ENCODE measurements around the gene MGAT4B.
A peak's percentile ranks its signal among the peaks of the same experiment; 100 is the strongest.

MGAT4B gene

GRCh38 chr5:179828756-179829421, 22.2 kb upstream of the MGAT4B start:
- H3K27ac ChIP-seq: peak overlapping the region in 1 of 21 experiments; percentile 2
- H3K4me3 ChIP-seq: no peak overlapping the region

GRCh38 chr5:179827680-179828079, 21.0 kb upstream of the MGAT4B start:
- no peak overlapping the region for H3K4me3 ChIP-seq
- H3K27ac ChIP-seq: peak overlapping the region in 5 of 21 experiments; percentile 8 to 63 (median 16)

- no peak overlapping the region for H3K27ac ChIP-seq
- H3K4me3 ChIP-seq: no peak overlapping the region
Observed at GRCh38 chr5:179825655-179826182, 19.1 kb upstream of the MGAT4B start.

DNA sequence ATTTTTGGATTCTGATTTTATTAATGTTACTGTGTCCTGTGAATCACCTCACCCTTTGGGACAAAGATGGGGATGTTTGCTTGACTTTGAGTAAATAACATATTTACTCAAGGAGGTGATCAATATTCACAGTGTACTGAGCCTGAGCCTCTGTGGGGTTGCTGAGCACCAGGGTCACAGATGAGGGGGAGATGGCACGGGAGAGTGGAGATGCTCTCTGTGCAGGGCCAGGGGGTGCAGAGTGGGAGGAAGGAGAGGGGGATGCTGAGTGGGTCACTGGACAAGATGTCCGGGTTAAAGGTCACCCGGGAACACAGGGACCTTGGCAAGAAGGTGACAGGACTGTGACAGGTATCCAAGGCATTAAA, 18.1 kb upstream of the MGAT4B start:
- no peak overlapping the region for H3K4me3 ChIP-seq
- H3K27ac ChIP-seq: no peak overlapping the region

DNA sequence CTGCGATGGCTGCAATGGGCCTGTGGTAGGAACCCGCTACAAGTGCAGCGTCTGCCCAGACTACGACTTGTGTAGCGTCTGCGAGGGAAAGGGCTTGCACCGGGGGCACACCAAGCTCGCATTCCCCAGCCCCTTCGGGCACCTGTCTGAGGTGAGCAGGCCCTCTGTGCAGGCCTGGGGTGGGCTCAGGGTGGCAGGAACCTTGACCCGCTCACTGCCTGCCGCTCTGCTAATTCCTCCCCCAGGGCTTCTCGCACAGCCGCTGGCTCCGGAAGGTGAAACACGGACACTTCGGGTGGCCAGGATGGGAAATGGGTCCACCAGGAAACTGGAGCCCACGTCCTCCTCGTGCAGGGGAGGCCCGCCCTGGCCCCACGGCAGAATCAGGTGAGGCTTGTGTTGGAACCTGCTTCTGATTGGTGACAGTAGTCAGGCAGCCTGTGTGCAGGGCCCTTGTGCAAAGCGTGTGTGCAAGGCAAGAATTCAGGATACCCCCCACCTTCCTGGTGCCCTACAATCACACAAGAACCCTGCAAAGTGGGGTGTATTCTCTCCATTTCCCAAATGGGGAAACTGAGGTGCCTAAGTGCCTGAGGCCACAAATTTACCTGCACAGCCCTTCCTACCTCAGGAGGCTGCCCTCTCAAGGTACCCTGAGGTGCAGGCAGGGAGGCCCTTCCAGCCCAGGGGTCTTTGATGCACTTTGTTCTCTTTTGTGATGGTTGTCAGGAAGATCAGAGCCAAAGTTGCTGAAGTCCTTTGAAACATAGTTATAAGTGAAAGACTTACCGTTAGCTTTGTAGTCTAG, 17.5 kb upstream of the MGAT4B start:
- Histone ChIP-seq H3K4me3 (no peak overlapping the region), H3K27ac (peak overlapping the region in 1 of 21 experiments; percentile 44)

DNA sequence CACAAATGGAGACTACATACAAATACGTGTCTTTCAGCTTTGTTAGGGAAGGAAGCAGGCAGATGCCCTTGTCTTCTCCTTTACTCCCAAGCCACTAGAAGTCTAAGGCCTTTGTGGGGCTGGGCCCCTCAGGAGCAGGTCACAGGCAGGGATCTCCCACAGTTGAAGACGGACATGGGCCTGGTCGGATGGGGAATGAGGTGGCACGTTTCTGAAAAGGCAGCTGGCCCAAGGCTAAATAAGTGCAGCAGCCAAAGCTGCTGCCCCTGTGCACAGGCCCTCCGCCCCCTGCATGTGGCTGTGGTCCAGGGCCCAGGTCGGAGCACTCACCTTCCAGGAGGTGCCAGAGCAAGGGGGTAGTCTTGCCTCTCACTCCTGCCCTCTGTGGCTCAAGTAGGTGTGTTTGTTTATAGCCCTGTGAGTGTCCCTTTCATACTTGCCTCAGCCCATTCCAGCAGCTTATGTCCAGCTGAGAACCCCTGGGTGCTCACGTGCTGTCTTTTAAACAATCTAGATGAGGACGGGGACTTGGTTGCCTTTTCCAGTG, 15.9 kb upstream of the MGAT4B start:
- H3K27ac ChIP-seq: peak overlapping the region in 8 of 21 experiments; percentile 24 to 100 (median 70)
- peak overlapping the region; percentile 64 to 100 (median 99) for H3K4me3 ChIP-seq

GRCh38 chr5:179822059-179822432, 15.4 kb upstream of the MGAT4B start:
- peak overlapping the region in 9 of 21 experiments; percentile 39 to 100 (median 96) for H3K27ac ChIP-seq
- H3K4me3 ChIP-seq: peak overlapping the region; percentile 64 to 100 (median 99)

DNA sequence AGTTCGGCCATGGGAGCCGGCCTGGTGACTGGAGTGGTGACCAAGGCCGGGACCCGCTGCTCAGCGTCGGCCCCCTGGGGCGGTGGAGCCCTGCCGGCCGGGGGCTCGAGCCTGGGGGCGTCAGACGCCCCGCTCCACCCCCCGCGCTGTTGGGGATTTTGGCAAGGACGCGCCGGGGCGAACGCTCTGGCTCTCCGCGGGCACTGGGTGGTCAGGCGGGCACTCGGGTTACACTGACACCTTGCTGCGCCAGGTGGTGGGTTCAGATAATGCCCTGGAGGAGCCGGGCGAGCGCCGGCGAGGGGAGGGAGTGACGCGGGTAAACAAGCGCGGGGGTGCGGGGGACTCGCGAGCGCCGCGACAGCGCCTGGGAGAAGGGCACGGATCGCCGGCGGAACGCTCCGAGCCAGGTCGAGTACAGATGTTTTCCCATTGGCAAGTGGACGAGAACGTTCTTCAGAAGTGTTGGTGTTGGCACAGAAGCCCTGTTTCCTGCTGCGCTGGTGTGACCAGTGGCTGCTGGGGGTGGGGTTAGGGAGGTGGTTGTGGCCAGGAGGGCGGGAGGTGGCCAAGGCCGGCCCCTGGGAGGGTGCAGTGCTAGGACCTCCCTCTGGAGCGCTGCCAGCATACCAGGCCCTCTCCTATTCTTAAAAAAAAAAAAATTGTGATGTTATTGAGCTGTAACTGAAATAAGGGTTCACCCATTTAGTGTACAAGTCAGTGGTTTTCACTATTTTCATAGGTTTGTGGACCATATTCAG, 14.8 kb upstream of the MGAT4B start:
- peak overlapping the region; percentile 64 to 100 (median 99) for H3K4me3 ChIP-seq

DNA sequence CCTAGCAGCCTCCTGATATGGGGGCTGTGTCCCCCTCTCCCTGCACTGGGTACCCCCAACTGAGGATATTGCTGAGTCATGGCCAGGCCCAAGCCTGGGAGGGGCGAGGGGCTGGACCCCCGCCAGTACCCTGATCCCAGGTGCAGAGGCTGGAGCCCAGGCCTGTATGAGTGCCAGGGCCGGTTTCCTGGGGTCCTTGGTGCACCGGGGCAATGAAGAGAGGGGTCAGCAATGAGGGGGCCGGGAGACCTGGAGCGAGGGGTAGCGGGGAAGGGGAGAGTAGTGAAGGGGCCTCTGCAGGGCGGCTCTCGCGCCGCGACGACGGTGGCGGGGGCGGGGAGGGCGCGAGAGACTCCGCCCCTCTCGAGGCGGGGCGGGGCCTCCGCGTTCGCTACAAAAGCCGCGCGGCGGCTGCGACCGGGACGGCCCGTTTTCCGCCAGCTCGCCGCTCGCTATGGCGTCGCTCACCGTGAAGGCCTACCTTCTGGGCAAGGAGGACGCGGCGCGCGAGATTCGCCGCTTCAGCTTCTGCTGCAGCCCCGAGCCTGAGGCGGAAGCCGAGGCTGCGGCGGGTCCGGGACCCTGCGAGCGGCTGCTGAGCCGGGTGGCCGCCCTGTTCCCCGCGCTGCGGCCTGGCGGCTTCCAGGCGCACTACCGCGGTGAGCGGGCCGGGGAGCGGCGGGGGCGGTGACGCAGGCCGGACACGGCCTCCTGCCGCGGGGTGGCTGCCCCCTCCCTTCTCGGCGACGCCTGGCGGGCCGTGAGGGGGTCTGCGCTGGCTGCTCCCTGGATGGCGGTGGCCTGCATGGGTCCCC, 14.0 kb upstream of the MGAT4B start, which contains the start of gene SQSTM1:
TSS of gene SQSTM1 (plus strand) at position 423 of the 815 bp plus-strand sequence. CDS start at position 455, 32 bp downstream.
- peak within 1 kb of the TSS; percentile 88 to 100 (median 97) for H3K27ac ChIP-seq
- H3K4me3 ChIP-seq: peak within 1 kb of the TSS; percentile 64 to 100 (median 99)

More for the DNA sequence above, 14.8 kb upstream of the MGAT4B start:
- H3K27ac ChIP-seq: peak overlapping the region; percentile 88 to 100 (median 97)

GRCh38 chr5:179820127-179820482, 13.4 kb upstream of the MGAT4B start:
- H3K27ac ChIP-seq: peak overlapping the region; percentile 68 to 100 (median 97)
- peak overlapping the region; percentile 64 to 100 (median 99) for H3K4me3 ChIP-seq

DNA sequence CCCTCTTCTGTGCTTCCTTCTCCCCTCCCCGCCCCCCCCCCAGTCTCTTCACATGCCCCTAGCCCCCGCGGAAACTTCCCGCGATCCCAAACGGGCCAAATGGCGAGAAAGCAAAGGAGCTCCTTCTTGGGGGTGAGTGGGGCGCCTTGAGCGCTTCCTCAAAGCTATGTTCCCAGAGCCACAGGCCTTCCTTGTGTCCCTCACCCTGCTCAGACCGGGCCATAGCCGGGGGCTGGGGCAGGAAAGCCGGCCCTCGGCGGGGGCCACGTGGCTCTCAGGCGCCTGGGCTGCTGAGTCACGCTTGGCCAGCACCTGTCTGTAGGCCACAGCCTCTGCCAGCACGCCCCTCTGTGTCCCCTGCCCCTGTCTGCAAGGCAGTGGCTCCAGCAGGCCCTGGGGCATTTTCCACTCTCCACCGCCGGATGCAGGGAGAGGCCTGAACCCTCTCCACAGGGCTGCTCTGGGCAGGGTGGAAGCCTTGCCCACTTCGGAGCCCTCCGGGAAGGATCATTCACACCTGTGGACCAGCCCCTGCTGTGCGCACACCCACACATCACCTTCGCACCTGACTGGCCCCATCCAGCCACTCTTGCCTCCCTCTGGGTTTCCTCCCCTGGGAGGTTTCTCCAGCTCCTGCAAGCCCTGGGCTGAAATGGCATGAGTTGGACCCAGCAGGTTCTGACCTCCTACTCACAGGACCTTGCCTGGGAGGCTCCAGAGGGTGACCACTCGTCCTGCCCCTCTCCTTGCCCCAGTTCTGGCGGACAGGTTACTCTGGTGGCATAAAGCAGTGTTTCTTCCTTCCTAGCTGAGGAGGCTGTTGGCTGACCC, 12.8 kb upstream of the MGAT4B start:
- H3K4me3 ChIP-seq: peak overlapping the region; percentile 9 to 100 (median 96)
- H3K27ac ChIP-seq: peak overlapping the region; percentile 68 to 100 (median 97)

GRCh38 chr5:179818746-179819295, 12.2 kb upstream of the MGAT4B start:
- Histone ChIP-seq H3K4me3 (peak overlapping the region; percentile 9 to 100 (median 95)), H3K27ac (peak overlapping the region; percentile 68 to 100 (median 97))

DNA sequence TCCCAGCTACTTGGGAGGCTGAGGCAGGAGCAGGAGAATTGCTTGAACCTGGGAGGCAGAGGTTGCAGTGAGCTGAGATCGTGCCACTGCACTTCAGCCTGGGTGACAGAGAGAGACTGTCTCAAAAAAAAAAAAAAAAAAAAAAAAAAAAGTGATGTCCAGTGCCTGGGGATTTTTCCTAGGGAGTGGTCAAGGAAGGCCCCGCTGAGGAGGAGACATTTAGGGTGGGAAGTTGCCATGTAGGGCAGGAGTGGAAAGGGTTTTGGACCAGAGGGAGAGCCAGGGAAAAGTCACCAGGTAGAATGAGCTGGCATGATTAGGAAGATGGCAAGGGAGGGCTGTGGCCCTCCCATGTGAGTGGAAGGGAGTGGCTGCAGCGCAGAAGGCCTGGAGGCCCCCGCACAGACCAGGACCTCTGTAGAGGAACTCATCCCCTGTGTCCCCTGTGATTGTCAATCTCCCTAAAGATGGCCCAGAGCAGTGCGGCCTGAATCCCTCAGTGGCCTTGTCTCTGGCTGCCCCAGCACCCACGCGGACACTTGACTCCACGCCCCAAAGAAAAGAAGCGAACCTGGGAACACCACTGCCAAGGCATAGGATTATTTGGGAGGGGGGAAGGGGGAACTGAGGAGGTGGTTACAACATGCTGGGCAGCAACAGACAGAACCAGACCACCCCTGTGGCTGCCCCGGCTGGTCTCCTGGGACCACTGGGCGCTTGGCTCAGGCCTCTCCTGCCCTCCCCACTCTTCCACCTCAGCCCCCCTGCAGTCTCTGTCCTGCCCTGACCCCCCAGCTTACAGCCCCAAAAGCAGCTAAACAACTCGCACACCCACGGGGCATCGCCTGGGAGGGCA, 11.5 kb upstream of the MGAT4B start:
- peak overlapping the region in 20 of 21 experiments; percentile 88 to 100 (median 98) for H3K27ac ChIP-seq
- H3K4me3 ChIP-seq: peak overlapping the region; percentile 9 to 100 (median 95)

DNA sequence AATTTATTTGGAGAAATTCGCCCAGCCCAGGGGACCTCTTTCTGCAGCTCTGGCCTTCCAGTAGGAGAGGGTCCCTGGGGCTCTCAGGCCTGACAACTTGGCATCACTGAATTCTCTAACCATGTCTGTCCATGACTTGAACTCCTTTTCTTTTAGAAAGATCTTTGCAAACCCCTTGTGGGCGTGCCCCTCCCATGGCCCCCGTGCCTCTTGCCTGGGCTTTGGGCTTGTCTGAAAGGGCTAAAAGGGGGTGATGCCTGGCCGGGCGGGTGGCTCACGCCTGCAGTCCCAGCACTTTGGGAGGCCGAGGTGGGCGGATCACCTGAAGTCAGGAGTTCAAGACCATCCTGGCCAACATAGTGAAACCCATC, 10.8 kb upstream of the MGAT4B start:
- Histone ChIP-seq H3K27ac (peak overlapping the region in 16 of 21 experiments; percentile 9 to 99 (median 62)), H3K4me3 (peak overlapping the region in 6 of 7 experiments; percentile 23 to 50 (median 39))

DNA sequence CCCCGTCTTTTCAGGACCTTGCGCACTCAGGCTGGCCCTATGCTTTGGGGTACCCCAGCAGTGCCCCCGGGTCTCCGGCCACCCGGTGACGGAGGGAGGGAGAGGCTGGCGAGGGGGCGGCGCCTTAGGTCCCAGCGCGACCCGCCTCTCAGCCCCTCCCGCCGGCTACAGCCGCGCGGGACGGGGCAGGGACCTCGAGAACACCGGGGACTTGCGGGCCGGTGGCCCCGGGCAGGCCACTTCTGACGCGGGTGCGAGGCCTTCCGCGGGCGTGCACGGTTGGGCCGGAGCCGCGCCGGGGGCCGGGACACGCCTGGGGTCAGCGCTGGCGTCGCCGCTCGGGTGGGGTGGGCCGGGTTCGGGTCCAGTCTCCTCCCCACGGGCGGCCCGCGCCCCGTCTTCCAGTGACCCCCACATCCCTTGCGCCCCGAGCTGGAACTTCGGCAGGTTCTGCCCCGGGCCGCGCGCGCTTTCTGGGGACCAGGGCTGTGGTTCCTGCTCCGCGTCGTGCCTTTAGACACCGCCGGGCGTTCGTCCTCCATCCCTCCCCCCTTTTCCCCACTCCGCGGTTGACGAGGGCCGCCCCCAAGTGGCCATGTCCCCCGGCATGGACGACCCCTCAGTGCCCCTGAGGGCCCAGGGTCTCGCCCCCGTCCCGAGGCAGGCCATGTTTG, 10.3 kb upstream of the MGAT4B start:
- peak overlapping the region; percentile 21 to 50 (median 36) for H3K4me3 ChIP-seq
- peak overlapping the region in 17 of 21 experiments; percentile 13 to 99 (median 62) for H3K27ac ChIP-seq

DNA sequence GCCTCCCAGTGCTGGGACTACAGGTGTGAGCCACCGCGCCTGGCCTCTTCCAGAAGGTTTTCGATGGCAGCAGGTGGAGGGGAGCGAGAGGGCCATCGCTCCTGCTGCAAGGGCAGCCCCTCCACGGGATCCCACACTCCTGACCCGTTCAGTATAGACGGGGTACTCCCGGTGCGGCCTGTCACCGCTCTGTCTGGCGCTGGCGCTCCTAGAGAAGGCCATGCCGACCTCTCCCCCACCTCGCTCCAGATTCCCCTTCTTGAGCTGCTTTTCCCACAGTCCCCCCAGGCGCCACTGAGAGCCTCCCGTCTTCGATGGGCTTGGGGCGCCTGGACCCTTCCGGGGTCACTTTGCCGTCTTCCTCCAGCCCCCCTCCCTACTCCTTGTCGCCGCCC, 9.7 kb upstream of the MGAT4B start:
- Histone ChIP-seq H3K4me3 (peak overlapping the region; percentile 21 to 50 (median 36)), H3K27ac (peak overlapping the region in 15 of 21 experiments; percentile 13 to 99 (median 62))
